Stimulated activated CD8-positive, alpha-beta memory T cell treated with anti-CD3 and anti-CD28 coated beads, Interleukin-7, amount 100 ng/mL, for 24 hours (primary cell): Measurements from ENCODE around the gene ZSCAN21.

ENCODE experiments used
- DNase-seq: peaks from one replicate; pipeline ENCODE4 v3.0.0-alpha.2; 2020; ENCODE audit warnings: low read depth

ZSCAN21 gene

DNA sequence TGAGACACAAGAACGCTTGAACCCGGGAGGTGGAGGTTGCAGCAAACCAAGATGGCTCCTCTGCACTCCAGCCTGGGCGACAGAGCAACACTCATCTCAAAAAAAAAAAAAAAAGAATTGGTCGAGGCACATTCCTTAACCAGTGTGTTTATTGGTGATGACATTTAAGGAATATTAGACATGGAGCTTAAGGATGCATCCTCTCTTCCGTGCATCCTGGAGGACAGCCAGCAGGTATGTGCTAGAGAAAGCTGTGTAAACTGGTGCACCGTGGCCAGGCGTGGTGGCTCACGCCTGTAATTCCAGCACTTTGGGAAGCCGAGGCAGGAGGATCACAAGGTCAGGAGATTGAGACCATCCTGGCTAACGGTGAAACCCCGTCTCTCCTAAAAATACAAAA is 22.4 kb upstream of the ZSCAN21 start:
- DNase-seq = no peak

DNA sequence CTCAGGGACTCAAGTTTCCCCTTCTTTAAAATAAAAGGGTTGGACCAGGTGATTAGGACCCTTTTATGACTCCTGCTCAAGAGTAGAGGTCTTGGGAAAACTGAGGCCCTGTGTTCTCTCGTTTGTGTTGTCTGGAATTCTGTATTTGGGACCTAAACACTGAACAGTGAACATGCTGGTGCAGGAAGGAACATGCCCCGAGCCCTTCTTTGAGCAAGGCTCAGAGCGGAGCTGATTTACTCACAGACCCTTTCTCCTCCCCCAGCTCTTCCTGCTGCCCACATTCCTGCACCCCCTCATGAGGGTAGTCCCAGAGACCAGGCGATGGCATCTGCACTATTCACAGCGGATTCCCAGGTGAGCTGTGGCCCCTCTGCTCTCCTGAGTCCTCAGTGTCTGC is 20.0 kb upstream of the ZSCAN21 start:
- no peak for DNase-seq

DNA sequence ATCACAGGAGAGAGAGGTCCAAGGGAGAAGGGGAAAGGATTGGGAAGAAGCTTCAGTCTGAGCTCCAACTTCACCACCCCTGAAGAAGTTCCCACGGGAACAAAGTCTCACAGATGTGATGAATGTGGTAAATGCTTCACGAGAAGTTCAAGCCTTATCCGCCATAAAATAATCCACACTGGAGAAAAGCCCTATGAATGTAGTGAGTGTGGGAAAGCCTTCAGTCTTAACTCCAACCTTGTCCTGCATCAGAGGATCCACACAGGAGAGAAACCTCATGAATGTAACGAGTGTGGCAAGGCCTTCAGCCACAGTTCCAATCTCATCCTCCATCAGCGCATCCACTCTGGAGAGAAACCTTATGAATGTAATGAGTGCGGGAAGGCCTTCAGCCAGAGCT is 16.0 kb upstream of the ZSCAN21 start:
- DNase-seq = no peak

DNA sequence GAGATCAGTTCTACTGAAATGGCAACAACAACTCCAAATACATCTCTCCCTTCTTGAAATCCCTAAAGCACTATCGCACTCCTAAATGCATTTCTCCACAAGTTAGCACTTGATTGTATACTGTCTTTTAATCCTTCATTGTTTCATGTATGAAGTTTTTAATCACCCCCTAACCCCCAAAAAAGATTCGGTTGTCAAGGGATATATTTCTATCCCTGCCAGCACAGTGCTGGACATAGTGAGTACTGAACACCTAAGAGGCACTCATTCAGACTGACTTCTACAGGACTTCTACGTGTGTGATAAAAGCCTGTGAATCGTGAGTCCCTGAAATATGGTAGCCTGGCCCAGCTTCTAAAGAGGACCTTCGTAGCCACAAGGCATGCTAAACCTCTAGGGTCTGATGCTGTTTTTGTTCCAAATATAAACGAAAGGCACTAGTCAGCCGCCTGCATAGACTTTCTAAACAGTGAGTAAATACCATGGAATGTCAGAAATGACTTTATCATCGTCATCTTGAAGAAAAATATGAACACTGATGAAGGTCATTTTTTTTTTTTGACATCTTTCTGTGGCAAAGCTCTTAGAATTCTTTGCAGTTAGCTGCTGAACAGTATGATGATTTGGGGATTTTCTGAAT is 14.6 kb upstream of the ZSCAN21 start:
- DNase-seq = no peak

DNA sequence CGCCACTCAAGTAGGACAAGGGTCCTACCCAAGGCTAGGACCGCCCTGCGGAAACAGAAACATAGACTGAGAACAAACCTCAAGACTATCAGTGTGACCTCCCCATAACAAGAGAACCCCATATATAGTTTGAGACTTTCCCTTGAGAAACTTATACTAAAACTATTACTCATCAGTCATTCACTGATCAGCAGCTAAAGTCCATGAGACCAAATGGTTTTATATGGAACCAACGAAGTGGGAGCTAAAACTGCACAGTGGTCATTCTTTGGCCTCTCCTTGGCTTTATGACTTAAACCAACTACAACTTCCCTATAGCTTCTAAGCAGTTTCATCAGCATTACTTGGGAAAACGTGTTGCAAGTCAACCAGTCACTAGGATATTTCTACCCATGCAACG is 13.7 kb upstream of the ZSCAN21 start:
- no peak for DNase-seq

DNA sequence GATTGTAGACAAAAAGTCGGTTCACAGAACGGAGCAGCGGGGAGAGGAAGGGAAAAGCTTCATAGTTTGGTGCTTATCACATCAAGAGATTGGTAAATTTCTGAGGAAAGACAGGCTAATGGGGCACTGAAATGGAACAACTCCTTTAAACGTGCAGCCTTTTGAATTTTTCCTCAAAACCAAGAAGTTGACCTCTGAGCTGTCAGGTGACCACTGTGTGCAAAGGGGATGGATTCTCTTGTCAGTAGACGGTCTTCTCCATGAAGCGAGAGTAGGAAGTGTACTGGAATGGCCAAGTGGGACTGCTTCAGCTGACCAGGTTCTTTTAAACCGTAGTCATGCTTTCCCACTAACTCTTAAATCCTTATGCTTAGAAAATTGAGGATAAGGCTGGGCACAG is 11.2 kb upstream of the ZSCAN21 start:
- DNase-seq = no peak

DNA sequence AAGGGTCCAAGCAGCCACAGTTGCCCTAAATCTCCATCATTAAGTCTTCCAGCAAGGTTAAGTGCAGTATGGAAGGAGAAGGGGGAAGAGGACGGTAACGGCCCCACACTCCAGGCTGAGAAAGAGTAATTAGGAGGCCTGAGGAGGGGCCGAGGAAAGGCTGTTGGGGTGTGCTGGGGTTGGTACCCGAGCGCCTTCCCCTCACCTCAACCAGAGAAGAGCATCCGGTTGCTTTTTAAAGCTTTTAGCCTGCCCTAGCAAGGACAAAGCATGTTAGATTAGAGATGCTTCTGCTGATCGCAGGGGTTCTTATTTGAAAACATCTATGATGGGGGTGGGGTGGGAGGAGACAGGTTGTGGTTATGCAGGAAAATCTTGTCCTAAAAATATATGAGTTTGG is 9.0 kb upstream of the ZSCAN21 start:
- no peak for DNase-seq

DNA sequence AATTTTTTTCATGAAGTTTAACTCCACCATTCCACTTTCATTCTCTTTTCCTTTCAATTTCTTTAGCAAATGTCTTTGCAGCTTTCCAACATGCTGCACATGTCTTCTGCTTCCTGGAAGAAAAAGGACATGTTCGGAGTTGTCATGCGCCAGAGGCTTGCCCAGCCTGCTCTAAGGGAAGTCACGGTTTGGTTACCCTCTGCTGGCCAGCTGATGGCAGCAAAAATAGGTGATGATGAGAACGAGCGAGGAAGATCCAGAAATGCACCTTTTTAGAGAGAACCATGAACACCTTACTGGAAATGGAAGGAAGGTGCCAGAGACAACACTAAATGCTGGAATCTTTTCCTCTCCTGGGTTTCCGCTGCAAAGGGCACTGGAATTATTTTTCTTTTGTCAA is 4.9 kb upstream of the ZSCAN21 start:
- no peak for DNase-seq

DNA sequence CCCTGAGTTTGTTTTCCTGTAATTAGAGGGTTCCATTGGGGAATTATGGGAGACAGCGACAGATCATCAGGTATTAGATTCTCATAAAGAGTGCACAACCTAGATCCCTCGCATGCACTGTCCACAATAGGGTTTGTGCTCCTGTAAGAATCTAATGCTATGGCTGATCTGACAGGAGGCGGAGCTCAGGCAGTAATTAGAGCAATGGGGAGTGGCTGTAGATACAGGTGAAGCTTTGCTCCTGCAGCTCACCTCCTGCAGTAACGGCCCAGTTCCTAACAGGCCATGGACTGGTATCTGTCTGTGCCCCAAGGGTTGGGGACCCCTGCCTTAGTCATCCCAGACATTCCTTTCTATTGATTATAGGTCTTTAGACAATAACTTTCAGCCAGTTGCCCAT is 894 bp upstream of the ZSCAN21 start:
- DNase-seq = no peak

DNA sequence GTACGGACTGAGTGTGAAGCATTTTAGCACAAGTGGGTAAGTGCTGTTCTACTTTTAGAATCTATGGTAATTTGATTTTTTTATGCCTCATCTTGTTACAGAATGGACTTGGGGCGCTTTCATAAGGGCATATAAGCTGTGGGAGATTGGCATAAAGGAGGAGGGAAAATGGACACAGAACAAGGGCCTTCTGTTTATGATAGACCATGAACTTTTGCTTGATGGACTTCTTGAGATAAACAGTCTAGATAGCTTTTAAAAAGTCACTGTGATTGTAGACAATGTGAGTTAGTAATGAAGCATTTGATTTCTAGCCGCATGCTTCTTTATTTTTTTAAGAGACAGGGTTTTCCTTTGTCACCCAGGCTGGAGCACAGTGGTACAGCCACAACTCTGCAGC is 2.0 kb downstream of the ZSCAN21 start:
- DNase-seq = no peak

DNA sequence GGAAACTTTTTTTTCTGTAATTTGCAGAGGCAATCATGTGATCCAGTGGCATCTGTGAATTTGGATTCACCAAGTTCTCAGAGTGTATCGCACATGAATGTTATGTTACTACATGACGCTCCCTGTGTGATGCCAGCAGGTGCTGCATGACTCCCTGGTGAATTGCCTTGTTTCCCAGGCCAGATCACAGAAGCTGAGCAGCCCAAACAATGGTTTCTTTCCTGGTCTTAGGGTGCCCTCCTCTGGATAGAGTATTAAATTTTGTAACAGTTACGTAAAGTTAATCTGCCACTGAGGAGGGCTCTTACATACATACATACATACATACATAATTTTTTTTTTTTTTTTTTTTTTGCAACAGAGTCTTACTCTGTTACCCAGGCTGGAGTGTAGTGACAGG is 3.6 kb downstream of the ZSCAN21 start:
- DNase-seq = no peak

DNA sequence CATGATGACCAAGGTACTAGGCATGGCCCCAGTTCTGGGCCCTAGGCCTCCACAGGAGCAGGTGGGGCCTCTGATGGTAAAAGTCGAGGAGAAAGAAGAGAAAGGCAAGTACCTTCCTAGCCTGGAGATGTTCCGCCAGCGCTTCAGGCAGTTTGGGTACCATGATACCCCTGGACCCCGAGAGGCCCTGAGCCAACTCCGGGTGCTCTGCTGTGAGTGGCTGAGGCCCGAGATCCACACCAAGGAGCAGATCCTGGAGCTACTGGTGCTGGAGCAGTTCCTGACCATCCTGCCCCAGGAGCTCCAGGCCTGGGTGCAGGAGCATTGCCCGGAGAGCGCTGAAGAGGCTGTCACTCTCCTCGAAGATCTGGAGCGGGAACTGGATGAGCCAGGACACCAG is 7.4 kb downstream of the ZSCAN21 start:
- no peak for DNase-seq

DNA sequence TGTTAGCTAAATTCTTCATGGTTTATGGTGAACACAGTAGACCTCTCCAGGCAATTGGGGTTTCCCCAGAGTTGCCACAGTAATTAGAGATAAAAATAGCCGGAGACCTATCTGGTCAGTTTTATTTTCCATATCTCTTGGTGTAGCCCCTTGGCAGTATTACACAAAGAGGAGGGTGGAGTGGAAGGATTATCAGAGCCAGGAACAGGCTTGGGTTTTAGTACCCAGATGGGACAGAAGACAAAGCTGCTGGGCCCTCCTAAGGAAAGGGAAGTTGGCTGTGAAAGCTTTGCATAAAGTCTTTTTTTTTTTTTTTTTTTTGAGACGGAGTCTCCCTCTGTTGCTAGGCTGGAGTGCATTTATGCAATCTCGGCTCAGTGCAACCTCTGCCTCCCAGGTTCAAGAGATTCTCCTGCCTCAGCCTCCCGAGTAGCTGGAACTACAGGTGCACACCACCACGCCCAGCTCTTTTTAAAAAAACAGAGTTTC is 9.7 kb downstream of the ZSCAN21 start:
- no peak for DNase-seq

DNA sequence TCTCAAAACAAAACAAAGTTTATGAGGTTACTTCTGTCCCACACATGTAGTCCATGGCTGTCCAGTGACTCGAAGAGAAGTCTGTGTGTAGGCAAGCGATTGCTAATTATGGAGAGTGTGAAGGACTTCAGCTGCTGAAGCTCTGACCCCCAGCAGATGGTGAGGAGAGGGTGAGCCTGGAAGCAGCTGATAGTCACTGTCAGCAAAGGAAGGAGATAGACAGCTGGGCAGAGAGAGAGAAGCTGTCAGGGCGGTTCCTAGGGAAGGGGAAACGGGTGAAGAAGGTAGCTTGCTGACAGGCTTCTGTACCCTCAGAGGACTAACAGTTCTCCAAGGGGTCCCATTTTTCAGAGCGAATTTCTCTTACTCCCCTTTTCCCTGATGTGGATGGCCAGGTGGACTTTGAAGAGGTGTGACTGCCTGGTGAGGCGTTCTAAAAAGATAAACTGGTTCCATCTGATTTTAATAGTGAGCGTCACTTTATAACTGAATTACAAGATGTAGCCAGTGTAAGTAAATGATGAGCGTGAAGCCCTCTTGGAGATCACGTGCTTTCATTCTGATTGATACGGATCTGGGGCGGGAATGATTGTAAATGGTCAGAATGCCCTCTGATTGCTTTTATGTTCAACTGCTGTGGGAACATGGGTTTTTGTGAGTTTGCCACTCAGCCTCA is 12.1 kb downstream of the ZSCAN21 start:
- DNase-seq = no peak

DNA sequence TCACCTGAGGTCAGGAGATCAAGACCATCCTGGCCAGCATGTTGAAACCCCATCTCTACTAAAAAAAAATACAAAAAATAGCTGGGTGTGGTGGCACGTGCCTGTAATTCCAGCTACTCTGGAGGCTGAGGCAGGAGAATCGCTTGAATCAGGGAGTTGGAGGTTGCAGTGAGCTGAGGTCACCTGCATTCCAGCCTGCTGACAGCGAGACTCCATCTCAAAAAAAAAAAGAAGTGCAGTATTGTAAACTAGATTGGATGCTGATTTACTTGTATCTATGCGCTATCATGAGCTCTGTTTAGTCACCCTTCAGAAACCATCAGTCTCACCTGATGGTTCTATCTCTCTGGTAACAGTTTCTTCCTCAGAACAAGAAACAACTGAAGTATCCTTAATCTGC is 13.8 kb downstream of the ZSCAN21 start:
- DNase-seq = no peak

DNA sequence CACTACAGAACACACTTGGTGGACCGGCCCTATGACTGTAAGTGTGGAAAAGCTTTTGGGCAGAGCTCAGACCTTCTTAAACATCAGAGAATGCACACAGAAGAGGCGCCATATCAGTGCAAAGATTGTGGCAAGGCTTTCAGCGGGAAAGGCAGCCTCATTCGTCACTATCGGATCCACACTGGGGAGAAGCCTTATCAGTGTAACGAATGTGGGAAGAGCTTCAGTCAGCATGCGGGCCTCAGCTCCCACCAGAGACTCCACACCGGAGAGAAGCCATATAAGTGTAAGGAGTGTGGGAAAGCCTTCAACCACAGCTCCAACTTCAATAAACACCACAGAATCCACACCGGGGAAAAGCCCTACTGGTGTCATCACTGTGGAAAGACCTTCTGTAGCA is 14.6 kb downstream of the ZSCAN21 start:
- no peak for DNase-seq

DNA sequence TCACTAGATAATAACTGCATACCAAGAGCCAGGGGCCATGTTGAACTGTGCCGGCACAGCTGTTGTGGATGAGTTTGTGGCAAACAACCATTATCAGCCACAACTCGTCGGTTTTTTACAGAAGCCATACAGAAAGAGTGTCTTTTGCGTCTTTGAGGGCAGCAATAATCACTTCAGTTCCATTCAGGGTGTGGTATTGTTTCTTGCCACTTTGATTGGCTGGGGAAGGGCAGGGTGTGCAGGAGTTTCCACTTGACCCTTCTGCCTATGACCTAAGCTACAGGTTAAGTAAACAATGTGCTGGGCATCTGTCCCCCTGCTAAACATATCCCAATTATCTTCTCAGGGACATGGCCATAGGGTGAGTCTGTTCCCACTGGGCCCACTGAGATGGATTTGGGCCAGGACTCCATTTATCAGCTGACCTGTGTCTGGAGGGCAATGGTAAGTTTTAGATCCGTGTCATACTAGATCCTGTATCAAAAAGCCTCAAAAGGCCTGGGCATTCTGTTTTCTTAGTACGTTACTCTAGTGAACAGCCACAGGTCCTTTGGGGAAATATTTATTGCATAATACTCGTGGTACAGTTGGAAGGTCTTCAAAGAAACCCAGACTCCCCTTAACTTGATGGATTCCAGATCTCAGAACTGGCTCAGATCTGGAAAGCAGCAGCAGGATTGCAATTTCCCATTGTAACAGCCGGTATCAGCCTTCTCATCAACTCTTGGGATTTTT is 16.0 kb downstream of the ZSCAN21 start:
- no peak for DNase-seq

DNA sequence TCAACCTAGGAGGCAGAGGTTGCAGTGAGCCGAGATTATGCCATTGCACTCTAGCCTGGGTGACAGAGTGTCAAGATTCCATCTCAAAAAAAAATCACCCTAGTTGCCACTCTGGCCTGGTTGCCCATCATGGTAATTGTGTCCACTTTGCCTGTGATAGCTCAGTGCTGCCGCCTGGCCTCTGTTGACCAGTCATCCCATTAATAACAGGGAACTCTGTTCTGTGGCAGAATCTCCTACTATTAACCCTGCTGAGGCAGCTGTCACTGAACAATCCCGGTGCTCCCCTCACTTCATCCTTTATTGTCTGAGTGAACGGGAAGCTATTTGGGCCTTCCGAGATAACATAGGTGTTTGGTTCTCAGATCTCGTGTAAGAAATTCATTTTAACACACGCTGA is 17.4 kb downstream of the ZSCAN21 start:
- no peak for DNase-seq

DNA sequence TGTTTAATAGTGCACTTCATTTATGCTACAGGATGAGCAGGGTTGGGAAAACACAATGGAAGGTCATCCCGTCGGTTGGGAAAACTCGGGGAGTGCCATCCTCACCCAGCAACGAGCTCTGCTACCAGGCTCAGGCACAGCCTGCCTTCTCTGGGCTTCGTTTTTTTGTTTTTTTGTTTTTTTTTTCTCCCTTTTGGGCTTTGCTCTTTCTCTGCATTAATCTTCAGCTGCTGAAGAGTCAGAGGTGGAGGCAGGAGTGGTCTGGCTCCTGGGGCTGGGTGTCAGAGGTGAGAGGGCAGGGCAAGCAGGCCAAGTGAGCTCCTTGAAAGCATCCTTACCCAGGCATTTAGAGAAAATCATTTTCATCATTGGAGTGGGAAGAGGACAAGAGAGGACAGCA is 20.4 kb downstream of the ZSCAN21 start:
- DNase-seq = no peak

DNA sequence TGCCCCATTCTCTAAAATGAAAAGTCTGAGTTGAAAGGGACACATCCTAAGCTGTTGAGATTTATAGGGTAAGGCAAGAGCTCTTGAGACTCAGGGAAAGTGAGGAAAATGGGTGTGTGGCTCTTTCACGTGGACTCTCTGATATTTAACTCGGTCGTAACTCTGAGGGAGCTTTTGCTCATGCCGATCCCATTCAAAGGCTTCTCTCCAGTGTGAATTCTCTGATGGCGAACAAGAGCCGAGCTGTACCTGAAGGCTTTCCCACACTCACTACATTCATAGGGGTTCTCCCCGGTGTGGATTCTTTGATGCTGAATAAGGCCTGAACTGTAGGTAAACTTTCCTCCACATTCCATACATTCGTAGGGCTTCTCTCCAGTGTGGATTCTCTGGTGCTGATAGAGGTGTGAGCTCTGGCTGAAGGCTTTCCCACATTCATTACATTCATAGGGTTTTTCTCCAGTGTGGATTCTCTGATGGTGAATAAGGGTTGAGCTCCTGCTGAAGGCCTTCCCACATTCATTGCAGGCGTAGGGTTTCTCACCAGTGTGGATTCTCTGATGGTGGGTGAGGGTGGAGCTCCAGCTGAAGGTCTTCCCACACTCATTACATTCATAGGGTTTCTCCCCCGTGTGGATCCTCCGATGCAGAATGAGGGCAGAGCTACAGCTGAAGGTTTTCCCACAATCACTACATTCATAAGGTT is 21.6 kb downstream of the ZSCAN21 start:
- DNase-seq = no peak

DNA sequence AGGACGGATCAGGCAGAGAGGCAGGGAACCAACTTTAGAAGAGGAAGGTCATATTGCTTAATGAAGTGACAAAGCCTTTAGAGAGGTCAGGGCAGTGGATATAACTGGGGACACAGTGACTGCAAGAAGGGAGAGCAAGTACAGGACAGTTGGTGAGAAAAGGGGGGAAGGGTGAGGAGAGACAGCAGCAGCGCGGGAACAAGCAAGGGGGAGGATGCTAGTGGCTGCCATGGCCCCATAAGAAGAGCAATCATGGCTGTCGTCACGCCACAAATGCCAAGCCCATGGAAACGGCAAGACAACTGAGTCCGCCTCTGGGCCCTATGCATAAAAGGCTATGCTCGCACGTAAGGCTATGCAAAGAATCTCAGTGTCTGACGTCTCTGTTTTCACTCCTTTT is 22.9 kb downstream of the ZSCAN21 start:
- DNase-seq = no peak

DNA sequence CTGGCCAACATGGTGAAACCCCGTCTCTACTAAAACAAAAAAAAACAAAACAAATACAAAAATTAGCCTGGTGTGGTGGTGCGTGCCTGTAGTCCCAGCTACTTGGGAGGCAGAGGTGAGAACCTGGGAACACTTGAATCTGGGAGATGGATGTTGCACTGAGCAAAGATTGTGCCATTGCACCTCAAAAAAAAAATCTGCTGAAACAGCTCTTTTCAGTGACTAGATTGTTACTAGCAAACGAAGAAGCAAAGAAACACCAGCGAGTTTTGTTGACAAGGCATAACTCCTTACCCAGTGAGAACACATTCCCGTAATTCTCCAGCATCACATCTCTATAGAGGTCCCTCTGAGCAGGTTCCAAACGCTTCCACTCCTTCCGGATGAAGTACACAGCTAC is 25.3 kb downstream of the ZSCAN21 start:
- DNase-seq = no peak

DNA sequence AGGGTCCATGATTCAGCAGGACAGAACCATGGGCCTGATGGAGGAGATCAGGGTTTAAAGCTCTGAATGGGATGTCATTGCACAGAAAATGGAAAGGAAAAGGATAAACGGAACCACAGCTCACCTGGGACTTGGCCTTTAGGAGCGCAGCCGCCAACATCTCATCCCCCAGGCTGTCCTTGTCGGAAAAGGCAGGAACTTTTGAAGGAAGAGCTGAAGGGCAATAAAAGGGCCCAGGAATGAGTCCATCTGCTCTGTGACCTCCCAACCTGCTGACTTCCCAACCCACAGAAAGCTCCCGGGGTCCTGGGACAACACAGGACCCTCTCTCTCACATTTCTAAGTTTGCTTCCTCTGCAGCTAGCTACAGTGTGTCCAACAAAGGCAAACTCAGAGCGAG is 25.8 kb downstream of the ZSCAN21 start:
- DNase-seq = no peak
